Measurements from ENCODE around the gene PDGFD. TPM values are rescaled to one million over a fixed set of nuclear protein-coding genes. Genes with fewer than 3 reads are reported as not detected.

PDGFD gene
- total and polyA plus RNA-seq, 2 donors (not counting 1 experiment from before 2014, with no cell fraction given), result 0.07 to 0.71 TPM

- no peaks in the 10 kb centered on the region for H3K9me3 ChIP-seq (ENCODE audit: control extremely low read depth in 1 of 3, control insufficient read depth in 2 of 3, insufficient read depth in 1 of 3, low read length in 2 of 3)
- H3K9ac ChIP-seq (ENCODE audit: low read length), result no peak overlapping the region
- no peaks in the 10 kb centered on the region for H3K27me3 ChIP-seq (replicated peaks in 1 of 4; ENCODE audit: control extremely low read depth in 1 of 4, control insufficient read depth in 3 of 4, insufficient read depth in 4 of 4, low read length in 3 of 4)
- ATAC-seq (ENCODE audit: low read depth), result no peak
- H3K4me2 ChIP-seq (replicated peaks; ENCODE audit: low read depth, low read length, poor library complexity, severe bottlenecking), result no peak overlapping the region
- H3K9me3 Mint-ChIP-seq (ENCODE audit: insufficient read depth), result no peaks in the 10 kb centered on the region
- no peak overlapping the region for H3K4me3 ChIP-seq (ENCODE audit: control extremely low read depth in 1 of 5, extremely low read depth in 1 of 5, insufficient read depth in 1 of 5, low read depth in 2 of 5, low read length in 4 of 5)
- intact Hi-C loops (cut with micrococcal nuclease), result no loop called here
- WGBS (ENCODE audit: insufficient coverage), result 88% methylated on average over 4 of the region's 4 CpGs
- no peak overlapping the region for H2AFZ ChIP-seq (ENCODE audit: insufficient read depth, low read depth, low read length, poor library complexity, severe bottlenecking)
- H3K4me1 Mint-ChIP-seq, result no peaks in the 10 kb centered on the region
- no peaks in the 10 kb centered on the region for H3K79me2 ChIP-seq (ENCODE audit: control insufficient read depth, insufficient read depth, low read length)
- POLR2A ChIA-PET, result no interaction called here
- no peak overlapping the region for H3K27ac Mint-ChIP-seq
- CTCF ChIA-PET, result no interaction called here
- no peak for DNase-seq
- no peak overlapping the region for H3K4me3 Mint-ChIP-seq
- no peaks in the 10 kb centered on the region for H4K20me1 ChIP-seq (ENCODE audit: control insufficient read depth, insufficient read depth, low read length, poor library complexity, severe bottlenecking)
- no peak for TF ChIP-seq EZH2 (IDR thresholded peaks at IDR 0.05; ENCODE audit: borderline replicate concordance, insufficient read depth, low read depth, low read length, poor library complexity, severe bottlenecking)
- TF ChIP-seq CTCF (IDR thresholded peaks at IDR 0.05), result no peak
- no peak overlapping the region for H3K27ac ChIP-seq (ENCODE audit: low read length in 2 of 2)
- no peaks in the 10 kb centered on the region for H3K36me3 ChIP-seq (replicated peaks in 1 of 2; ENCODE audit: control extremely low read depth in 1 of 2, control insufficient read depth in 1 of 2, extremely low read depth in 1 of 2, insufficient read depth in 2 of 2, low read length in 1 of 2)
- no peaks in the 10 kb centered on the region for H3K27me3 Mint-ChIP-seq
- H3K4me1 ChIP-seq (ENCODE audit: control insufficient read depth in 2 of 2, insufficient read depth in 2 of 2, low read length in 2 of 2), result no peaks in the 10 kb centered on the region
Measured at GRCh38 chr11:104043142-104043541, 120.8 kb downstream of the PDGFD start.

DNA sequence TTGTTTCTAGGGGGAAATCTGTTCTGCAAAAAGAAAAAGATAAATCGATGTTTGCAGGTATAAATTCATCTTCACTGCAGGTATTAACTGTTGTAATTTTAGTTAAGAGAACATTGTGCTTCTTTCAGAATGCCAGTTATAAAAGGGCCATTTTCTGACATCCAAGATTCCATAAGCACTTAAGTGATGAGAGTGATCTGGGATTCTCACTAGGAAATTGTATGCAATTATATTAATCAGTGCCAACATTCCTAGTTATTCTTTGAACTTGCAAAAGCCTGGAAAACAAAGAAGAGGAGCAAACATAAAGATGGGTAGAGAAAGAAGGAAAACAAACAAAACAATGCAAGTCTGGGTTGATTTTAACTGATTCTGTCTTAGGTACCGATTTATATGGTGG lies 122.2 kb downstream of the PDGFD start:
- DNase-seq (no peak), ATAC-seq (ENCODE audit: low read depth) (no peak)
- Mint-ChIP-seq H3K27ac (no peak overlapping the region), H3K4me3 (no peak overlapping the region), H3K4me1 (no peaks in the 10 kb centered on the region), H3K9me3 (ENCODE audit: insufficient read depth) (no peaks in the 10 kb centered on the region), H3K27me3 (no peaks in the 10 kb centered on the region)
- intact Hi-C loops (cut with micrococcal nuclease), result no loop called here
- no peak overlapping the region for H3K27ac ChIP-seq (ENCODE audit: low read length in 2 of 2)
- no peak overlapping the region for H3K4me3 ChIP-seq (ENCODE audit: control extremely low read depth in 1 of 5, extremely low read depth in 1 of 5, insufficient read depth in 1 of 5, low read depth in 2 of 5, low read length in 4 of 5)
- no peaks in the 10 kb centered on the region for H4K20me1 ChIP-seq (ENCODE audit: control insufficient read depth, insufficient read depth, low read length, poor library complexity, severe bottlenecking)
- H3K36me3 ChIP-seq (replicated peaks in 1 of 2; ENCODE audit: control extremely low read depth in 1 of 2, control insufficient read depth in 1 of 2, extremely low read depth in 1 of 2, insufficient read depth in 2 of 2, low read length in 1 of 2), result no peaks in the 10 kb centered on the region
- H3K4me1 ChIP-seq (ENCODE audit: control insufficient read depth in 2 of 2, insufficient read depth in 2 of 2, low read length in 2 of 2), result no peaks in the 10 kb centered on the region
- peaks cover 0 to 7% (median 0%) of the 10 kb centered on the region in 3 donors for H3K9me3 ChIP-seq (ENCODE audit: control extremely low read depth in 1 of 3, control insufficient read depth in 2 of 3, insufficient read depth in 1 of 3, low read length in 2 of 3)
- no peak overlapping the region for H3K9ac ChIP-seq (ENCODE audit: low read length)
- no CpG with 5 or more reads among the region's 2 CpGs for WGBS (ENCODE audit: insufficient coverage)
- H3K79me2 ChIP-seq (ENCODE audit: control insufficient read depth, insufficient read depth, low read length), result no peaks in the 10 kb centered on the region
- ChIA-PET CTCF (no interaction called here), POLR2A (no interaction called here)
- H2AFZ ChIP-seq (ENCODE audit: insufficient read depth, low read depth, low read length, poor library complexity, severe bottlenecking), result no peak overlapping the region
- H3K4me2 ChIP-seq (replicated peaks; ENCODE audit: low read depth, low read length, poor library complexity, severe bottlenecking), result no peak overlapping the region
- H3K27me3 ChIP-seq (replicated peaks in 1 of 4; ENCODE audit: control extremely low read depth in 1 of 4, control insufficient read depth in 3 of 4, insufficient read depth in 4 of 4, low read length in 3 of 4), result no peaks in the 10 kb centered on the region
- TF ChIP-seq CTCF (IDR thresholded peaks at IDR 0.05) (no peak), EZH2 (IDR thresholded peaks at IDR 0.05; ENCODE audit: borderline replicate concordance, insufficient read depth, low read depth, low read length, poor library complexity, severe bottlenecking) (no peak)

All from B cell (primary cell).